Lung (tissue), 12 donors: ENCODE data around the gene POLR1G. TPM values are rescaled to one million over a fixed set of nuclear protein-coding genes. Genes with fewer than 3 reads are reported as not detected.

Source experiments
- ATAC-seq: fragments of 200-7000 bp; cut with Tn5 transposase; one replicate; pipeline ENCODE4 v1.9.1; 2020; ENCODE audit warnings: moderate number of reproducible peaks; ENCODE audit not compliant: insufficient read depth, low FRiP score
- DNase-seq, 3 donors: peaks; one replicate each; pipeline ENCODE4 v3.0.0-alpha.2; 2013 to 2017
- H3K27ac ChIP-seq, 2 donors: one replicate each; pipeline ENCODE4 v1.5.1; 2013; ENCODE audit warnings: mild to moderate bottlenecking in 2 of 2, moderate library complexity in 2 of 2, control low read depth in 1 of 2, inconsistent platforms in 1 of 2, low read depth in 1 of 2, low read length in 1 of 2
- H3K27me3 ChIP-seq, 3 donors: one replicate each; pipeline ENCODE4 v1.5.1; 2013; ENCODE audit warnings: low read length in 2 of 3; ENCODE audit not compliant: control insufficient read depth in 3 of 3, insufficient read depth in 3 of 3
- H3K36me3 ChIP-seq, 4 donors: one replicate each; pipeline ENCODE4 v1.5.1; 2013; ENCODE audit warnings: low read length in 4 of 4, mild to moderate bottlenecking in 1 of 4, moderate library complexity in 1 of 4; ENCODE audit not compliant: control insufficient read depth in 4 of 4, insufficient read depth in 4 of 4
- H3K4me1 ChIP-seq, 5 donors: one replicate each; pipeline ENCODE4 v1.5.1; 2013; ENCODE audit warnings: low read length in 5 of 5, mild to moderate bottlenecking in 2 of 5, moderate library complexity in 1 of 5; ENCODE audit not compliant: control insufficient read depth in 5 of 5, insufficient read depth in 5 of 5
- H3K4me3 ChIP-seq: one replicate; pipeline ENCODE4 v1.5.1; 2013; ENCODE audit warnings: mild to moderate bottlenecking, control low read depth, moderate library complexity
- H3K9ac ChIP-seq, 2 donors: one replicate each; pipeline ENCODE4 v1.5.1; 2013; ENCODE audit warnings: low read length in 2 of 2, control low read depth in 1 of 2; ENCODE audit not compliant: insufficient read depth in 1 of 2
- H3K9me3 ChIP-seq, 4 donors: one replicate each; pipeline ENCODE4 v1.5.1; 2013; ENCODE audit warnings: low read length in 3 of 4, mild to moderate bottlenecking in 1 of 4, moderate library complexity in 1 of 4; ENCODE audit not compliant: control insufficient read depth in 4 of 4, insufficient read depth in 3 of 4
- WGBS, 2 donors: extraction: QIAGEN DNeasy Blood & Tissue Kit; methylation state at CpG; one replicate each; pipeline ENCODE4 v1.1.7; 2013; 5-methylcytosine and 5-hydroxymethylcytosine counted together
- polyA plus RNA-seq, 2 donors: library from polyadenylated mRNA; stranded (reverse); fragments of 200-250 nt; gene quantifications; one replicate each; pipeline ENCODE4 v1.2.1, GENCODE V29; 2013
- total RNA-seq, 2 donors: library from RNA; depleted of rRNA in 1 of 2; stranded (reverse); fragments of >200 nt in 1 of 2; gene quantifications; one replicate each; pipeline ENCODE4 v1.2.1, GENCODE V29; 2014 to 2021
- TF ChIP-seq, protein P1 (sequence below): IDR thresholded peaks from 2 replicates; pipeline ENCODE4 v1.5.1; 2012; ENCODE audit warnings: mild to moderate bottlenecking; ENCODE audit errors: control extremely low read depth, extremely low read depth
- donor health status: control.
- donor health status: control.
- donor health status: Bipolar disorder and iron deficiency.
- donor health status: healthy.
- donor health status: DM: yes; HTN: yes; CAD: no.

Gene POLR1G
- total and polyA plus RNA-seq, 4 donors, result 3.6 to 8.3 (median 5.9) TPM

DNA sequence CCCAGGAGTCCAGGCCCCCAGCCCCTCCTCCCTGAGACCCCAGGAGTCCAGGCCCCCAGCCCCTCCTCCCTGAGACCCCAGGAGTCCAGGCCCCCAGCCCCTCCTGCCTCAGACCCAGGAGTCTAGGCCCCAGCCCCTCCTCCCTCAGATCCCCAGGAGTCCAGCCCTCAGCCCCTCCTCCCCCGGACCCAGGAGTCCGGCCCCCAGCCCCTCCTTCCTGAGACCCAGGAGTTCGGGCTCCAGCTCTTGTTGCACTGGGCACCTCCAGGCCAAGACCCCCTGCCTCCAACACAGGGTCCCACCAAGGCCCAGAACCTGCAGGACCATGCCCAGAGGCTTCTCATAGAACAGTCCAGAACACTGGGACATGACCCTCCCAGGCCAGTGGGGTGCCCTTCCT lies 13.5 kb downstream of the POLR1G start:
- no peaks in the 10 kb centered on the region for H3K9me3 ChIP-seq
- peaks cover 2 to 34% (median 13%) of the 10 kb centered on the region in 4 donors for H3K36me3 ChIP-seq
- 38 to 60% methylated on average over 3 of the region's 3 CpGs for WGBS, 2 donors
- no peak overlapping the region for H3K4me3 ChIP-seq
- TF ChIP-seq, protein P1, sequence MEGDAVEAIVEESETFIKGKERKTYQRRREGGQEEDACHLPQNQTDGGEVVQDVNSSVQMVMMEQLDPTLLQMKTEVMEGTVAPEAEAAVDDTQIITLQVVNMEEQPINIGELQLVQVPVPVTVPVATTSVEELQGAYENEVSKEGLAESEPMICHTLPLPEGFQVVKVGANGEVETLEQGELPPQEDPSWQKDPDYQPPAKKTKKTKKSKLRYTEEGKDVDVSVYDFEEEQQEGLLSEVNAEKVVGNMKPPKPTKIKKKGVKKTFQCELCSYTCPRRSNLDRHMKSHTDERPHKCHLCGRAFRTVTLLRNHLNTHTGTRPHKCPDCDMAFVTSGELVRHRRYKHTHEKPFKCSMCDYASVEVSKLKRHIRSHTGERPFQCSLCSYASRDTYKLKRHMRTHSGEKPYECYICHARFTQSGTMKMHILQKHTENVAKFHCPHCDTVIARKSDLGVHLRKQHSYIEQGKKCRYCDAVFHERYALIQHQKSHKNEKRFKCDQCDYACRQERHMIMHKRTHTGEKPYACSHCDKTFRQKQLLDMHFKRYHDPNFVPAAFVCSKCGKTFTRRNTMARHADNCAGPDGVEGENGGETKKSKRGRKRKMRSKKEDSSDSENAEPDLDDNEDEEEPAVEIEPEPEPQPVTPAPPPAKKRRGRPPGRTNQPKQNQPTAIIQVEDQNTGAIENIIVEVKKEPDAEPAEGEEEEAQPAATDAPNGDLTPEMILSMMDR, result no peak
- H3K4me1 ChIP-seq, result peaks cover 0 to 14% (median 3%) of the 10 kb centered on the region in 5 donors
- H3K27ac ChIP-seq, result no peak overlapping the region
- DNase-seq (no peak), ATAC-seq (no peak)
- no peaks in the 10 kb centered on the region for H3K27me3 ChIP-seq
- H3K9ac ChIP-seq, result no peak overlapping the region

DNA sequence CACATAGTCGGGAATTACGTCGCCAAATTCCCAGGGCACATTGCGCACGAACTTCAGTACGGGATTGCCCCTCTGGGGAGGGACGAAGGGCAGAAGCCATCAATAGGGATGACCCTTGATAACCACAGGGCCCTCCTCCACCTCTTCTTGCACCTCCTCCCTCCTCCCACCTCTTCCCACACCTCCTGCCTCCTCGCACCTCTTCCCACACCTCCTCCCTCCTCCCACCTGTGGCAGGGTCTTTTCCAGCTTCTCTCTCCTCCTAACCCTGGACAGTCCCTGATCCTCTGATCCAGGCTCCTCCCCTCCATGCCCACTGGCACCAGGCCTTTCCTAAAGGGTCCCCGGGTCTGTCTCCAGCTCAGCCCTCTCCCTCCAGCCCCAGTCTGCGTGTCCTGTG lies 13.9 kb downstream of the POLR1G start:
- DNase-seq, result no peak
- TF ChIP-seq, protein P1, result no peak
- Histone ChIP-seq H3K9ac (no peak overlapping the region), H3K27me3 (no peaks in the 10 kb centered on the region), H3K4me1 (peaks cover 0 to 14% (median 3%) of the 10 kb centered on the region in 5 donors), H3K27ac (no peak overlapping the region), H3K36me3 (peaks cover 2 to 34% (median 13%) of the 10 kb centered on the region in 4 donors), H3K9me3 (no peaks in the 10 kb centered on the region), H3K4me3 (no peak overlapping the region)
- ATAC-seq, result no peak
- 79 to 87% methylated on average over 10 of the region's 10 CpGs for WGBS, 2 donors

DNA sequence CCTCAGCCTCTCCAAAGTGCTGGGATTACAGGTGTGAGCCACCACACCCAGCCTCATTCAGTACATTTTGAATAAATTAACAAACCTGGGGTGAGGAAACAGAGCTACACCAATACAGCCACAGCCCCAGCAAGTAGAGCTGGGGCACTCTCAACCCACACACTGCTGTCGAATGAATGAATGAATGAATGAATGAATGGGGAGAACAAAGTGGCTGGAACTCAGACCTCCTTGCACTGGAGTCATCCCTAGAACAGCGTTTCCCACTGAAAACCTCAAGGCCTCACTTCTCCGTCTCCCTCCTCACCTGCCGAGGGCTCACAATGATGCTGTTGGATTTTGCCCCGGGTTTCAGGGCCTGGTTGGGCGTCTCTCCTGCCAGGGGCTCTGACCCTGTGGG lies 14.4 kb downstream of the POLR1G start:
- no peak overlapping the region for H3K27ac ChIP-seq
- H3K4me3 ChIP-seq, result no peak overlapping the region
- no peaks in the 10 kb centered on the region for H3K27me3 ChIP-seq
- no peaks in the 10 kb centered on the region for H3K9me3 ChIP-seq
- DNase-seq (no peak), ATAC-seq (no peak)
- H3K36me3 ChIP-seq, result peaks cover 2 to 32% (median 12%) of the 10 kb centered on the region in 4 donors
- WGBS, 2 donors, result 87 to 97% methylated on average over 6 of the region's 6 CpGs
- H3K9ac ChIP-seq, result no peak overlapping the region
- TF ChIP-seq, protein P1, result no peak
- peaks cover 0 to 14% (median 3%) of the 10 kb centered on the region in 5 donors for H3K4me1 ChIP-seq

DNA sequence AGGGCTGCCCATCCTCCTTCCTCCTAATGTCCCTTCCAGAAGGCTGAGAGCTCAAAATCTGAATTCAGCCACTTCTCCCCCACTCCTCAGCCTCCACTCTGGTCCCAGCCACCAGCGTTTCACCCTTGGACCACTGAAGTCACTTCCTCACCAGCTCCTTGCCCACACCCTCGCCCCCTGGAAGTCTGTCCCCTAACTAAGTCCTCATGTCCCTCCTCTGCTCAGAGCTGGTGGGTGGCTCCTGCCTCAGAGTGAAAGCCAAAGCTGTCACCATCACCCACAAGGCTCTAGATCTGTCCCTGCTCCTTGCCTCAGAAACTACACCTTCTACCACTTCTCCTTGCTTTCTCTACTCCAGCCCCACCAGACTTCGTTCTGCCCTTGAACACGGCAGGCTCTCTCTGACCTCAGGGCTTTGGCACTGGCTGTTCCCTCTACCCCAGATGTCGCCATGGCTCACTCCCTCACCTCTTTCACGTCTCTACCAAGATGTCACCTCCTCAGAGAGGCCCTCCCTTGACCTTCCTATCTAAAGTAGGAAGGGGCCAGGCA lies 15.6 kb downstream of the POLR1G start:
- Histone ChIP-seq H3K27me3 (no peaks in the 10 kb centered on the region), H3K9me3 (no peaks in the 10 kb centered on the region), H3K4me3 (no peak overlapping the region), H3K36me3 (peaks cover 2 to 27% (median 10%) of the 10 kb centered on the region in 4 donors), H3K4me1 (peaks cover 0 to 14% (median 3%) of the 10 kb centered on the region in 5 donors), H3K9ac (no peak overlapping the region), H3K27ac (peak overlapping the region in 1 of 2 donors; percentile 42)
- no peak for DNase-seq
- 78 to 83% methylated on average over 6 of the region's 6 CpGs for WGBS, 2 donors
- no peak for ATAC-seq
- TF ChIP-seq, protein P1, result no peak
